T-cell (primary cell): ENCODE results near the gene DIS3L2. TPM values are rescaled to one million over a fixed set of nuclear protein-coding genes. Genes with fewer than 3 reads are reported as not detected.
"Not testable (repeated sequence)": the region's sequence is repeated elsewhere in the genome, so short reads cannot be mapped to it uniquely, and the experiment has no call there.

Experiments used
- ATAC-seq, 4 experiments: fragments of 200-7000 bp in 3 of 4; fragments of 150-1000 bp in 1 of 4; cut with Tn5 transposase; replicated peaks in 1 of 4; 1 replicate in 3 of 4; 2 replicates in 1 of 4; pipeline ENCODE4 v1.10.0; 2021; ENCODE audit warnings: moderate library complexity in 3 of 4, mild to moderate bottlenecking in 2 of 4, moderate number of reproducible peaks in 1 of 4
- CTCF ChIA-PET, 2 donors: fragments of 300-600 bp; sonication (Branson Sonifier 250); formaldehyde crosslinking; loops; one replicate each; lab custom pipeline; 2022; ENCODE audit warnings: antibody characterized with exemption in 2 of 2; lab: Charles Lee
- POLR2A ChIA-PET, 2 donors: fragments of 300-600 bp; sonication (Branson Sonifier 250); formaldehyde crosslinking; loops; one replicate each; lab custom pipeline; 2022; ENCODE audit warnings: antibody characterized with exemption in 2 of 2; lab: Charles Lee
- DNase-seq, 35 experiments: peaks; one replicate each; pipeline versions ENCODE4 v3.0.0 to v3.0.0-alpha.2; 2013 to 2023
- H3K27ac ChIP-seq: one replicate; pipeline ENCODE4 v1.5.1; 2013; ENCODE audit warnings: low read length
- H3K27me3 ChIP-seq, 2 experiments: replicated peaks in 1 of 2; 1 replicate in 1 of 2; 2 replicates in 1 of 2; pipeline versions ENCODE4 v1.6.1 to v1.7.0; 2013; ENCODE audit warnings: low read length in 1 of 2, mixed read lengths in 1 of 2; ENCODE audit not compliant: control insufficient read depth in 2 of 2, insufficient read depth in 2 of 2; ENCODE audit errors: extremely low read depth in 1 of 2
- H3K36me3 ChIP-seq, 2 donors: 1 replicate in 1 of 2; 2 replicates in 1 of 2; pipeline versions ENCODE4 v1.6.1 to v1.7.0; 2013; ENCODE audit warnings: low read length in 1 of 2; ENCODE audit not compliant: control insufficient read depth in 2 of 2, insufficient read depth in 1 of 2; ENCODE audit errors: extremely low read depth in 1 of 2
- H3K4me1 ChIP-seq, 2 experiments: 1 replicate in 1 of 2; 2 replicates in 1 of 2; pipeline versions ENCODE4 v1.6.1 to v1.7.0; 2013; ENCODE audit warnings: low read length in 2 of 2, mixed read lengths in 1 of 2; ENCODE audit not compliant: insufficient read depth in 2 of 2, control insufficient read depth in 1 of 2; ENCODE audit errors: extremely low read depth in 1 of 2
- H3K4me3 ChIP-seq, 2 donors: 1 replicate in 1 of 2; 2 replicates in 1 of 2; pipeline versions ENCODE4 v1.5.1 to v1.7.0; 2013; ENCODE audit warnings: mild to moderate bottlenecking in 2 of 2, low read length in 1 of 2, moderate library complexity in 1 of 2; ENCODE audit not compliant: control insufficient read depth in 1 of 2; ENCODE audit errors: extremely low read depth in 1 of 2
- H3K9me3 ChIP-seq: 2 replicates; pipeline ENCODE4 v1.7.0; 2013
- H3K27ac Mint-ChIP-seq, 2 donors: one replicate each; pipeline ENCODE4 v1.8.0; 2020 to 2021; ENCODE audit warnings: mild to moderate bottlenecking in 2 of 2, mixed read lengths in 2 of 2
- H3K27me3 Mint-ChIP-seq, 2 donors: one replicate each; pipeline ENCODE4 v1.8.0; 2021 to 2022; ENCODE audit warnings: mixed read lengths in 2 of 2
- H3K36me3 Mint-ChIP-seq: one replicate; pipeline ENCODE4 v1.8.0; 2021; ENCODE audit warnings: mixed read lengths
- H3K4me1 Mint-ChIP-seq, 3 donors: one replicate each; pipeline ENCODE4 v1.8.0; 2020 to 2022; ENCODE audit warnings: mixed read lengths in 3 of 3, mild to moderate bottlenecking in 1 of 3
- H3K4me3 Mint-ChIP-seq, 3 donors: one replicate each; pipeline ENCODE4 v1.8.0; 2020 to 2022; ENCODE audit warnings: mild to moderate bottlenecking in 3 of 3, mixed read lengths in 3 of 3, moderate library complexity in 3 of 3
- H3K9me3 Mint-ChIP-seq, 3 donors: one replicate each; pipeline ENCODE4 v1.8.0; 2020 to 2022; ENCODE audit warnings: mixed read lengths in 3 of 3
- WGBS: methylation state at CpG from one replicate; pipeline ENCODE4 v1.1.5; 2013; ENCODE audit warnings: missing lambda C conversion rate; ENCODE audit not compliant: insufficient coverage; 5-methylcytosine and 5-hydroxymethylcytosine counted together
- total RNA-seq, 35 experiments: library from RNA in 6 of 35; stranded (reverse) in 6 of 35; fragments of 120-200 nt in 1 of 35; gene quantifications; one replicate each; pipeline versions ENCODE4 v1.2.1 to v1.2.4 and lab custom pipeline; 2013 to 2026

Gene DIS3L2
- total RNA-seq, 5 donors from 2014 or later (not counting 1 experiment from before 2014, with no cell fraction given), result 55.0 to 70.9 (median 61.4) TPM

- no peak overlapping the region for H3K4me3 Mint-ChIP-seq
- H3K9me3 Mint-ChIP-seq, result peaks cover 3 to 6% (median 6%) of the 10 kb centered on the region in 3 donors
- ChIA-PET POLR2A (interaction anchor here in 1 of 2 donors (0.6 kb wide), 2 partner anchors 168 to 230 kb away, joined by 4 to 8 read pairs; no protein-coding TSS in a partner anchor), CTCF (no interaction called here)
- H3K27me3 ChIP-seq, result no peaks in the 10 kb centered on the region
- peaks cover 0 to 4% of the 10 kb centered on the region in 2 donors for H3K36me3 ChIP-seq
- ATAC-seq (no peak), DNase-seq (no peak)
- WGBS, result no CpG with 5 or more reads among the region's 1 CpG
- H3K27ac Mint-ChIP-seq, result no peak overlapping the region
- peaks cover 19 to 30% (median 25%) of the 10 kb centered on the region in 3 donors for H3K4me1 Mint-ChIP-seq
- H3K4me1 ChIP-seq, result no peaks in the 10 kb centered on the region
- H3K27me3 Mint-ChIP-seq, result no peaks in the 10 kb centered on the region
- no peak overlapping the region for H3K27ac ChIP-seq
- H3K9me3 ChIP-seq, result peaks cover 3% of the 10 kb centered on the region
- no peak overlapping the region for H3K4me3 ChIP-seq
- peaks cover 23% of the 10 kb centered on the region for H3K36me3 Mint-ChIP-seq
These were observed 152.3 kb downstream of the DIS3L2 start for GRCh38 chr2:232113821-232114220.

- H3K27me3 Mint-ChIP-seq, H3K4me3 Mint-ChIP-seq, ATAC-seq, H3K9me3 ChIP-seq, H3K27ac Mint-ChIP-seq, H3K27me3 ChIP-seq, H3K9me3 Mint-ChIP-seq, H3K36me3 ChIP-seq, DNase-seq, CTCF ChIA-PET, H3K4me3 ChIP-seq, H3K4me1 ChIP-seq, H3K27ac ChIP-seq: not testable (repeated sequence)
- POLR2A ChIA-PET, result interaction anchor here in 1 of 2 donors (0.5 kb wide), 1 partner anchor 176 kb away, joined by 5 read pairs; no protein-coding TSS in a partner anchor
- peaks cover 27% of the 10 kb centered on the region for H3K36me3 Mint-ChIP-seq
- WGBS, result no CpG with 5 or more reads among the region's 6 CpGs
- peaks cover 21 to 25% (median 25%) of the 10 kb centered on the region in 3 donors for H3K4me1 Mint-ChIP-seq
These were observed 154.3 kb downstream of the DIS3L2 start for GRCh38 chr2:232115728-232116361.

- H3K4me3 Mint-ChIP-seq, result no peak overlapping the region
- peaks cover 1 to 4% of the 10 kb centered on the region in 2 donors for H3K36me3 ChIP-seq
- no peaks in the 10 kb centered on the region for H3K27me3 ChIP-seq
- H3K4me1 ChIP-seq, result no peaks in the 10 kb centered on the region
- 45% methylated on average over 2 of the region's 3 CpGs for WGBS
- ChIA-PET POLR2A (no interaction called here), CTCF (no interaction called here)
- H3K27me3 Mint-ChIP-seq, result no peaks in the 10 kb centered on the region
- H3K9me3 ChIP-seq, result no peaks in the 10 kb centered on the region
- no peak for ATAC-seq
- peaks cover 23 to 30% (median 24%) of the 10 kb centered on the region in 3 donors for H3K4me1 Mint-ChIP-seq
- H3K27ac ChIP-seq, result no peak overlapping the region
- no peak overlapping the region for H3K4me3 ChIP-seq
- H3K36me3 Mint-ChIP-seq, result peaks cover 30% of the 10 kb centered on the region
- DNase-seq, result no peak
- peaks cover 3 to 6% (median 6%) of the 10 kb centered on the region in 3 donors for H3K9me3 Mint-ChIP-seq
- no peak overlapping the region for H3K27ac Mint-ChIP-seq
These were observed 155.3 kb downstream of the DIS3L2 start for GRCh38 chr2:232116852-232117251.

GRCh38 chr2:232117413-232117812 lies 155.9 kb downstream of the DIS3L2 start:
- H3K36me3 Mint-ChIP-seq, result peaks cover 25% of the 10 kb centered on the region
- no peaks in the 10 kb centered on the region for H3K27me3 ChIP-seq
- WGBS, result 100% methylated on average over 2 of the region's 3 CpGs
- H3K27ac Mint-ChIP-seq, result no peak overlapping the region
- H3K4me1 Mint-ChIP-seq, result peaks cover 18 to 32% (median 19%) of the 10 kb centered on the region in 3 donors
- H3K4me3 Mint-ChIP-seq, result no peak overlapping the region
- POLR2A ChIA-PET, result no interaction called here
- peaks cover 3 to 6% (median 6%) of the 10 kb centered on the region in 3 donors for H3K9me3 Mint-ChIP-seq
- H3K4me3 ChIP-seq, result no peak overlapping the region
- CTCF ChIA-PET, result no interaction called here
- no peak for DNase-seq
- peaks cover 2 to 4% of the 10 kb centered on the region in 2 donors for H3K36me3 ChIP-seq
- ATAC-seq, result no peak
- H3K9me3 ChIP-seq, result no peaks in the 10 kb centered on the region
- no peaks in the 10 kb centered on the region for H3K27me3 Mint-ChIP-seq
- H3K4me1 ChIP-seq, result no peaks in the 10 kb centered on the region
- H3K27ac ChIP-seq, result no peak overlapping the region

- no peaks in the 10 kb centered on the region for H3K27me3 ChIP-seq
- H3K36me3 ChIP-seq, result peaks cover 0 to 2% of the 10 kb centered on the region in 2 donors
- POLR2A ChIA-PET, result no interaction called here
- Mint-ChIP-seq H3K27me3 (no peaks in the 10 kb centered on the region), H3K4me1 (peaks cover 9 to 36% (median 11%) of the 10 kb centered on the region in 3 donors), H3K27ac (no peak overlapping the region), H3K36me3 (peaks cover 25% of the 10 kb centered on the region), H3K9me3 (no peaks in the 10 kb centered on the region), H3K4me3 (no peak overlapping the region)
- H3K4me3 ChIP-seq, result no peak overlapping the region
- H3K27ac ChIP-seq, result no peak overlapping the region
- no peaks in the 10 kb centered on the region for H3K4me1 ChIP-seq
- no peaks in the 10 kb centered on the region for H3K9me3 ChIP-seq
- DNase-seq, result no peak
- ATAC-seq, result no peak
- CTCF ChIA-PET, result no interaction called here
These were observed 159.4 kb downstream of the DIS3L2 start for GRCh38 chr2:232120911-232121310.

GRCh38 chr2:232124309-232124708 lies 162.8 kb downstream of the DIS3L2 start:
- WGBS, result no CpG with 5 or more reads among the region's 1 CpG
- H3K27me3 Mint-ChIP-seq, result no peaks in the 10 kb centered on the region
- H3K36me3 ChIP-seq, result peaks cover 0 to 2% of the 10 kb centered on the region in 2 donors
- H3K9me3 ChIP-seq, result no peaks in the 10 kb centered on the region
- H3K27me3 ChIP-seq, result no peaks in the 10 kb centered on the region
- POLR2A ChIA-PET, result no interaction called here
- DNase-seq (no peak), ATAC-seq (no peak)
- CTCF ChIA-PET, result no interaction called here
- no peak overlapping the region for H3K27ac ChIP-seq
- no peak overlapping the region for H3K4me3 Mint-ChIP-seq
- peaks cover 31% of the 10 kb centered on the region for H3K36me3 Mint-ChIP-seq
- H3K9me3 Mint-ChIP-seq, result no peaks in the 10 kb centered on the region
- H3K4me1 Mint-ChIP-seq, result peaks cover 9 to 33% (median 15%) of the 10 kb centered on the region in 3 donors
- H3K27ac Mint-ChIP-seq, result peak overlapping the region in 1 of 2 donors; percentile 44
- H3K4me1 ChIP-seq, result no peaks in the 10 kb centered on the region
- no peak overlapping the region for H3K4me3 ChIP-seq
